ENCODE measurements around the gene SYT12.

The SYT12 gene

DNA sequence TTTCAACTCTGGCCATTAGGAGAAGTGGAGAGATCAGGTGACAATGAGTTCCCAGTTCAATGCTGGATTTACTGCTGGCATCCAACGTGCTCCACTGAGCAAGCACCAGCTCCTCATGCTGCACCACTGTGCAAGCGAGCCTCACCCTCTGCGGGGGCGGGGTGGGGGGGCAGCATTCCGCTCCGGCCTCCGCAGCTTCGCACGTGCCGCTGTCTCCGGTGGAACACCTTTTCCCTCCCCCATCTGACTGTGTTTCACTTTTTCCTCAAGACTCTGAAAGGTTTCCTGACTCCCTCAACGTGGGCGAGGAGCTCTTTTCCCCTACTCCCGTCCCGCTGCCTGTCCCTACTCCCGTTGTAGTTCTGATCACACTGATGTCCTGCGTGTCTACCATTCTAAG, 32.9 kb downstream of the SYT12 start:
- no peak for TF ChIP-seq CTCF (IDR thresholded peaks at IDR 0.05; ENCODE audit: low read depth, low read length, missing control alignments)
- DNase-seq (ENCODE audit: extremely low read depth, low read depth) = no peak
- H3K4me3 ChIP-seq (replicated peaks; ENCODE audit: low read depth, low read length) = no peak overlapping the region; the same call in 1 of the 2 replicates

GRCh38 chr11:67056267-67057204, 33.6 kb downstream of the SYT12 start, which contains the start of gene RHOD:
TSS of gene RHOD (plus strand) at chr11:67056847. CDS start at chr11:67056903, 56 bp downstream.
- no peak for DNase-seq (ENCODE audit: extremely low read depth, low read depth)
- TF ChIP-seq CTCF (IDR thresholded peaks at IDR 0.05; ENCODE audit: low read depth, low read length, missing control alignments) = no peak
- peak within 1 kb of the TSS; percentile 37 for H3K4me3 ChIP-seq (replicated peaks; ENCODE audit: low read depth, low read length)

DNA sequence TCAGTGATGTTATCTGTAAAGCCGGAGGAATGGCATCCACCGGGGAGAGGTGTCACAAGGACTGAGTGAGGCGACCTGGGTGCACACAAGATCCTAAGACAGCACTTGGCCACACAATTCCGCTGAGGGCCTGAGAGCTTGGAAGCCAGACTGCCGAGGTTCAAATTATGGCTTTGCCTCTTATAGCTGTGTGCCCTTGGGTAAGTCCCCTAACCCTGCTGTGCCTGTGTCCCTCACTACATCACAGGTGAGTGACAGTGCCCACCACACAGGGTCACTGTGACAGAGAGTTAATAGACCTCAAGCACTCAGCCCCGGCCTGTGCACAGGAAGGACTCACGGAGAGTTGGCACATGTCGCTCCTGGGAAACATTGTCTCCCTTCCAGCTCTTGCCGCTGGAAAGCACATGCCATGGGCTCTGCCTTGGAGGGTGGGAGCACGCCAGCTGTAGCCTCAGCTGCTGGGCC, 34.3 kb downstream of the SYT12 start:
- H3K4me3 ChIP-seq (replicated peaks; ENCODE audit: low read depth, low read length) = peak overlapping the region; percentile 37
- DNase-seq (ENCODE audit: extremely low read depth, low read depth) = no peak
- no peak for TF ChIP-seq CTCF (IDR thresholded peaks at IDR 0.05; ENCODE audit: low read depth, low read length, missing control alignments)

DNA sequence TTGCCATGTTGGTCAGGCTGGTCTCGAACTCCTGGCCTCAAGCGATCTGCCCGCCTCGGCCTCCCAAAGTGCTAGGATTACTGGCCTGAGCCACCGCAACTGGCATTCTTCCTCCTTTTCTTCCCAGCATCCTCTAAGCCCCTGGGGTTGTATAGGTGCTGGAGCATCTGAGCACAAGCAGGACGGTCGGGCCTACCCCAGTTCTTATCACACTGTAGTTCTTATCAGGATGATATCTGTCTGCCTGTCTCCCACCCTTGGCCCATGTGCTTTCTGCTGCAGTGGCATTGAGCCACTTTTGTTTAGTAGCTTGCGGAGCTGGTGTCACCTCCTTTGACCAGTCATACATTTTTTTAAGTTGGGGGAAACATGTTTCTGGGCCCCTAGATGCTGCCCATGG, 35.6 kb downstream of the SYT12 start:
- TF ChIP-seq CTCF (IDR thresholded peaks at IDR 0.05; ENCODE audit: low read depth, low read length, missing control alignments) = no peak
- DNase-seq (ENCODE audit: extremely low read depth, low read depth) = no peak
- H3K4me3 ChIP-seq (replicated peaks; ENCODE audit: low read depth, low read length) = no peak overlapping the region

- no peak for DNase-seq (ENCODE audit: extremely low read depth, low read depth)
- H3K4me3 ChIP-seq (replicated peaks; ENCODE audit: low read depth, low read length) = no peak overlapping the region
- no peak for TF ChIP-seq CTCF (IDR thresholded peaks at IDR 0.05; ENCODE audit: low read depth, low read length, missing control alignments)
These were observed 36.7 kb downstream of the SYT12 start for GRCh38 chr11:67059671-67060070.

- no peak overlapping the region for H3K4me3 ChIP-seq (replicated peaks; ENCODE audit: low read depth, low read length)
- no peak for TF ChIP-seq CTCF (IDR thresholded peaks at IDR 0.05; ENCODE audit: low read depth, low read length, missing control alignments)
- DNase-seq (ENCODE audit: extremely low read depth, low read depth) = no peak
These were observed 37.2 kb downstream of the SYT12 start for GRCh38 chr11:67060111-67060522.

All from HFF-Myc (cell line).